ENCODE measurements around the gene ABL1.

ABL1 gene

GRCh38 chr9:130935648-130936271 is 100.7 kb downstream of the ABL1 start:
- peak; percentile 19 for DNase-seq

- DNase-seq: peak; percentile 46
These were observed 101.4 kb downstream of the ABL1 start for GRCh38 chr9:130936285-130937117.

Measured in fibroblast of skin of right quadriceps (primary cell).